ENCODE measurements around the gene SLC6A9. TPM values are rescaled to one million over a fixed set of nuclear protein-coding genes. Genes with fewer than 3 reads are reported as not detected.

Gene SLC6A9
- total RNA-seq, 4 donors from 2014 or later, result 0.16 to 0.63 (median 0.29) TPM; not detected in 1

DNA sequence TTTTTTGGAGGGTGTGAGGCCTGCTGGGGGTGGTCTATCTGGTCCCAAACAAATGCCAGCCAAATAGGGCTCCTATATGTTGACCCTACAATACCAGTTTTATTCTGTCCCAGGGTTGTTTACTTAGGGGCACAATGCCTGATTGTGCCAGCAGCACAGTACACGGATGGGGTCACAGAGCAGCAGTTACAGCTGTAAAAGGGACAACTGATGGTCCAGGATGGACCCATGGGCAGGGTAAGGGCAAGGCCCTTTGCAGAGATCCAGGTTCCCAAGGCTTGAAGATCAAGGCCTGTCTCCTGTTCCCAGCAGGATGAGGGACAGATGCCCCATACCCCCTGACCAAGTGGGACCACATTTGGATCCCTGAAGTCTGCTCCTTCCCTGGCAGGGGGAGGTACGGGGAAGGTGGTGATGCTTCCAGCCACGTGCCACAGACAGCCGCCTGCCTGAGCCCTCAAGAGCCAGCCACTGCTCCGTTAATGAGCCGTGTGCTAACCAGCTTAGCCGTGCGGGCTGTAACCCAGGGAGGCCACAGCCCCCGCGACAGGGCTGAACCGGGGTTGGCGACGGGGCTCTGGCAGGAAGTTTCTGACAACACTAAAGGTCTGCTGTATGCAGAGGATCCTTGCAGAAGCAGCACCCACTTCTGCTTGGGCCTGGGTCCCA is 18.2 kb downstream of the SLC6A9 start:
- H3K4me1 ChIP-seq, result no peaks in the 10 kb centered on the region
- ATAC-seq, result no peak
- DNase-seq, result no peak
- in situ Hi-C loops (cut with MboI; ENCODE audit: low sequenced_read_pairs in 4 of 4) (no loop called here), intact Hi-C loops (cut with DNase I; ENCODE audit: low total_unique reads) (no loop called here)
- H3K36me3 ChIP-seq, result no peaks in the 10 kb centered on the region
- H3K9me3 ChIP-seq, result no peaks in the 10 kb centered on the region
- no peaks in the 10 kb centered on the region for H3K27me3 ChIP-seq
- no peak overlapping the region for H3K27ac ChIP-seq
- TF ChIP-seq, protein P1, sequence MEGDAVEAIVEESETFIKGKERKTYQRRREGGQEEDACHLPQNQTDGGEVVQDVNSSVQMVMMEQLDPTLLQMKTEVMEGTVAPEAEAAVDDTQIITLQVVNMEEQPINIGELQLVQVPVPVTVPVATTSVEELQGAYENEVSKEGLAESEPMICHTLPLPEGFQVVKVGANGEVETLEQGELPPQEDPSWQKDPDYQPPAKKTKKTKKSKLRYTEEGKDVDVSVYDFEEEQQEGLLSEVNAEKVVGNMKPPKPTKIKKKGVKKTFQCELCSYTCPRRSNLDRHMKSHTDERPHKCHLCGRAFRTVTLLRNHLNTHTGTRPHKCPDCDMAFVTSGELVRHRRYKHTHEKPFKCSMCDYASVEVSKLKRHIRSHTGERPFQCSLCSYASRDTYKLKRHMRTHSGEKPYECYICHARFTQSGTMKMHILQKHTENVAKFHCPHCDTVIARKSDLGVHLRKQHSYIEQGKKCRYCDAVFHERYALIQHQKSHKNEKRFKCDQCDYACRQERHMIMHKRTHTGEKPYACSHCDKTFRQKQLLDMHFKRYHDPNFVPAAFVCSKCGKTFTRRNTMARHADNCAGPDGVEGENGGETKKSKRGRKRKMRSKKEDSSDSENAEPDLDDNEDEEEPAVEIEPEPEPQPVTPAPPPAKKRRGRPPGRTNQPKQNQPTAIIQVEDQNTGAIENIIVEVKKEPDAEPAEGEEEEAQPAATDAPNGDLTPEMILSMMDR (IDR thresholded peaks at IDR 0.05 in 4 of 5, conservative IDR thresholded peaks at IDR 0.05 in 1 of 5), result no peak
- no peak for TF ChIP-seq POLR2A (IDR thresholded peaks at IDR 0.05)
- no peak overlapping the region for H3K4me3 ChIP-seq

GRCh38 chr1:44012404-44012803 is 18.9 kb downstream of the SLC6A9 start:
- H3K4me3 ChIP-seq, result no peak overlapping the region
- in situ Hi-C loops (cut with MboI; ENCODE audit: low sequenced_read_pairs in 4 of 4) (no loop called here), intact Hi-C loops (cut with DNase I; ENCODE audit: low total_unique reads) (no loop called here)
- no peaks in the 10 kb centered on the region for H3K9me3 ChIP-seq
- ATAC-seq, result no peak
- H3K27me3 ChIP-seq, result no peaks in the 10 kb centered on the region
- no peak for DNase-seq
- no peaks in the 10 kb centered on the region for H3K36me3 ChIP-seq
- no peak overlapping the region for H3K27ac ChIP-seq
- TF ChIP-seq POLR2A (IDR thresholded peaks at IDR 0.05), result no peak
- TF ChIP-seq, protein P1 (IDR thresholded peaks at IDR 0.05 in 4 of 5, conservative IDR thresholded peaks at IDR 0.05 in 1 of 5), result no peak
- no peaks in the 10 kb centered on the region for H3K4me1 ChIP-seq

DNA sequence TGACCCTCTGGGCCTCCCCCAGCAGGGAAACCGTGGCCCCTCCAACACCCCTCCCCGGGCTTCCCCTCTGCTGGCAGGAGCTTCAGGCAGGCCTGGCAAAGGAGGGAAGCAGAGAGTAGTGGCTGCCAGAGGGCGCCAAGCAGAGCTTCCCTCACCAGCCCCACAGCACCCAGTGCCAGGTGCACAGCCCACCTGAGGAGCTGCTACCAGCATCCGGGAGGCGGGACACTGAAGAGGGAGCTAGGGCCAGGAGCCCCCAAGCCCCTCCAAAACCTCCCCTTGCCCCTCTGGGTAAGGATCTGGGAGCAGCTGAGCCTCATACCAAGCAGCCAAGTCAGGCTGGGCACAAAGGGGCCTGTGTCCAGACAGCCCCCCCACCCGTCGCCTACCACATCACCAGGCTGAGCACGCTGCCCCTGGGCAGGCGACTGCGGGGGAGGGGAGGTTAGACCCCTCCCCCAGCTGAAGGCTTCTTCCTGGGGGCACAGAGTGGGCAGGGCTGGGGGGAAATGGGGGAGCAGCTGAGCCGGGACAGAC is 20.3 kb downstream of the SLC6A9 start:
- Histone ChIP-seq H3K9me3 (no peaks in the 10 kb centered on the region), H3K27ac (no peak overlapping the region), H3K27me3 (no peaks in the 10 kb centered on the region), H3K36me3 (no peaks in the 10 kb centered on the region), H3K4me3 (no peak overlapping the region), H3K4me1 (no peaks in the 10 kb centered on the region)
- ATAC-seq (no peak), DNase-seq (no peak)
- intact Hi-C loops (cut with DNase I; ENCODE audit: low total_unique reads), result no loop called here
- TF ChIP-seq POLR2A (IDR thresholded peaks at IDR 0.05), result no peak
- TF ChIP-seq, protein P1 (IDR thresholded peaks at IDR 0.05 in 4 of 5, conservative IDR thresholded peaks at IDR 0.05 in 1 of 5), result no peak
- in situ Hi-C loops (cut with MboI; ENCODE audit: low sequenced_read_pairs in 4 of 4), result no loop called here

DNA sequence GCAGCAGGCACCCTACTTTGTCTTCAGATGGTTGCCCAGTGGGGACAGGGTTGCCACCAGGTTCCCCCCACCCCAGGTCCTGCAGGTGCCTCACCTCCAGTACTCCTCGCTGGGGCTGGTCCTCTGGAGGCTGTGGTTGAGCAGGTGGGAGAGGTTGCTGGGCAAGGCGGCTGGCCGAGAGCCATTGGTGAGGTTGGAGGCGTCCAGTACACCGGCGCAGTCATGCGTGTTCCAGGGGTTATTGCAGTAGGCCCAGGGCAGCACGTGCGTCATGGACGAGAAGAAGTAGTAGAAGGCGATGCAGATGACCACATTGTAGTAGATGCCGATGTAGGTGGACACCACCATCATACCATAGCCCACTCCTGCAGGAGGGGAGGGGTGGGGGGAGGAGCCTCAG is 23.0 kb downstream of the SLC6A9 start:
- no peak overlapping the region for H3K27ac ChIP-seq
- no peaks in the 10 kb centered on the region for H3K9me3 ChIP-seq
- TF ChIP-seq, protein P1 (IDR thresholded peaks at IDR 0.05 in 4 of 5, conservative IDR thresholded peaks at IDR 0.05 in 1 of 5), result no peak
- TF ChIP-seq POLR2A (IDR thresholded peaks at IDR 0.05), result no peak
- no peaks in the 10 kb centered on the region for H3K27me3 ChIP-seq
- no peak overlapping the region for H3K4me3 ChIP-seq
- intact Hi-C loops (cut with DNase I; ENCODE audit: low total_unique reads) (loop anchor here (10.0 kb wide), 1 partner anchor 587 kb away; no protein-coding TSS in a partner anchor), in situ Hi-C loops (cut with MboI; ENCODE audit: low sequenced_read_pairs in 4 of 4) (loop anchor here in 2 of 4 donors (5.0 kb wide), 2 partner anchors 34 to 39 kb away; no protein-coding TSS in a partner anchor)
- no peak for ATAC-seq
- H3K36me3 ChIP-seq, result no peaks in the 10 kb centered on the region
- no peaks in the 10 kb centered on the region for H3K4me1 ChIP-seq
- DNase-seq, result no peak

Measured in gastrocnemius medialis (tissue), 4 donors.